Adipocyte (in vitro differentiated cells): ENCODE data around the gene SPECC1.
"Not testable (repeated sequence)": the region's sequence is repeated elsewhere in the genome, so short reads cannot be mapped to it uniquely, and the experiment has no call there.

Experiments used
- DNase-seq: peaks from one replicate; pipeline ENCODE4 v3.0.0-alpha.2; 2015; ENCODE audit warnings: low read depth
- H3K27me3 ChIP-seq: replicated peaks from 2 replicates; pipeline ENCODE4 v1.7.0; 2013; ENCODE audit warnings: mild to moderate bottlenecking, low read length, moderate library complexity; ENCODE audit not compliant: control insufficient read depth, insufficient read depth
- H3K36me3 ChIP-seq: 2 replicates; pipeline ENCODE4 v1.7.0; 2013; ENCODE audit warnings: low read length, mild to moderate bottlenecking, moderate library complexity; ENCODE audit not compliant: control insufficient read depth, insufficient read depth, severe bottlenecking
- H3K4me1 ChIP-seq: 2 replicates; pipeline ENCODE4 v1.7.0; 2013; ENCODE audit warnings: mild to moderate bottlenecking, low read length, moderate library complexity; ENCODE audit not compliant: control insufficient read depth, insufficient read depth
- H3K4me3 ChIP-seq: 2 replicates; pipeline ENCODE4 v1.7.0; 2013; ENCODE audit warnings: mild to moderate bottlenecking, low read length, moderate library complexity
- H3K9ac ChIP-seq: 2 replicates; pipeline ENCODE4 v1.7.0; 2013; ENCODE audit warnings: mild to moderate bottlenecking, low read length, moderate library complexity
- H3K9me3 ChIP-seq: 2 replicates; pipeline ENCODE4 v1.7.0; 2013; ENCODE audit warnings: mild to moderate bottlenecking, low read length, moderate library complexity; ENCODE audit not compliant: control insufficient read depth

SPECC1 gene

DNA sequence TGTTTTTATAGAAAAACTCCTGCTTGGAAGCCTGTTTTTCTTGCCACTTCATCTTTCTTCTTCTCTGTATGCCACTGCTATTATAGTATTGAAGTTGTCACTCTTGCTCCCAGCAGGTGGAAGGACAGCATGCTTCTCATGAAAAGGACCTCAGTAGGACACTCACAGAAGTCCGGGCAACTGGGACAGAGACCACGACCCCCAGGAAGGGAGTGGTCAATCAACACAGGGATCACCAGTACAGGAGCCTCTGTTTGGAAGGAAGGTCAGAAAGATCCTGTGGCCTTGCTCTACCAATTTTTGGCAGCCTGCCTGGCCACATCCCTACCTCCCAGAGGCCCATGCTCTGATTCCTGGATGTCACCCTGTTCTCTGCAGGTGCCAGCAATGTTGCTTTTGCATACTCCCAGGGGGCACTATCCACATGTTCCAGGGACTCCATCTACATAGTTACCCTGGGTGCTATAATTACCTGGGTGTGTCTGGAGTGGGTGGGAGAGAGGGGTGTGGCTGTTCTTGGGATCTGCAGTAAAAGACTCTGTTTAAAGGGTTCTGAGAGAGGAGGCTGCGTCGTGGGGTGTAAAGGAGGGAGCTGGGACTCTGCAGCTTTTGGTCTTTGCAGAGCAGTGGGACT lies 17.8 kb upstream of the SPECC1 start:
- no peaks in the 10 kb centered on the region for H3K27me3 ChIP-seq
- no peaks in the 10 kb centered on the region for H3K9me3 ChIP-seq
- no peak overlapping the region for H3K4me3 ChIP-seq
- no peak for DNase-seq
- H3K9ac ChIP-seq: no peak overlapping the region
- H3K4me1 ChIP-seq: no peaks in the 10 kb centered on the region
- H3K36me3 ChIP-seq: no peaks in the 10 kb centered on the region

DNA sequence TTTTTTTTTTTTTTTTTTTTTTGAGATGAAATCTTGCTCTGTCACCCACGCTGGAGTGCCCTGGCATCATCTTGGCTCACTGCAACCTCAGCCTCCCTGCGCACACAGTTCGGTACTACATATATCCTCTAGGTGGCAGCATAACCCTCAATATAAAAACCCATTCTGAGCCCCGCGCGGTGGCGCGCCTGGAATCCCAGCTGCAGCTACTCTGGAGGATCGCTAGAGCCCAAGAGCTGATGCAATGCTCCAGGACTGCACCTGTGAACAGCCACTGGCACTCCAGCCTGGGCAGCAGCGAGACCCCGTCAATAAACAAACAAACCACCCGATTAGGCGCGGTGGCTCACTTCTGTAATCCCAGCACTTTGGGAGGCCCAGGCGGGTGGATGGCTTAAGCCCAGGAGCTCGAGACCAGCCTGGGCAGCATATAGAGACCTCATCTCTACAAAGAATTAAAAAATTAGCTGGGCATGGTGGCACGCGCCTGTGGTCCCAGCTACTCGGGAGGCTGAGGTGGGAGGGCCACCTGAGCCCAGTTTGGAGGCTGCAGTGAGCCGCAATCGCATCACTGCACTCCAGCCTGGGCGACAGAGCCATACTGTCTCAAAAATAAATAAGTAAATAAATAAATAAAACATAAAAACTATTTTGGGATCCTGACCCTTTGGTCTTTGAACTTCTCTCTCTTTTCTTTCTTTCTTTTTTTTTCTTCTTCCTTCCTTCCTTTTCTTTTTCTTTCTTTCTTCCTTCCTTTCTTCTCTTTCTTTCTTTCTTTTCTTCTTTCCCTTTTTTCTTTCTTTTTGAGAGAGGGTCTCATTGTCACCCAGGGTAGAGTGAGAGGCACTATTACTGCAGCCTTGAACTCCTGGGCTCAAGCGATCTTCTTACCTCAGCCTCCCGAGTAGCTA lies 16.1 kb upstream of the SPECC1 start:
- H3K4me3 ChIP-seq: no peak overlapping the region
- H3K9me3 ChIP-seq: no peaks in the 10 kb centered on the region
- no peak overlapping the region for H3K9ac ChIP-seq
- H3K36me3 ChIP-seq: no peaks in the 10 kb centered on the region
- DNase-seq: peak; percentile 98
- H3K27me3 ChIP-seq: peaks cover 6% of the 10 kb centered on the region
- H3K4me1 ChIP-seq: no peaks in the 10 kb centered on the region

DNA sequence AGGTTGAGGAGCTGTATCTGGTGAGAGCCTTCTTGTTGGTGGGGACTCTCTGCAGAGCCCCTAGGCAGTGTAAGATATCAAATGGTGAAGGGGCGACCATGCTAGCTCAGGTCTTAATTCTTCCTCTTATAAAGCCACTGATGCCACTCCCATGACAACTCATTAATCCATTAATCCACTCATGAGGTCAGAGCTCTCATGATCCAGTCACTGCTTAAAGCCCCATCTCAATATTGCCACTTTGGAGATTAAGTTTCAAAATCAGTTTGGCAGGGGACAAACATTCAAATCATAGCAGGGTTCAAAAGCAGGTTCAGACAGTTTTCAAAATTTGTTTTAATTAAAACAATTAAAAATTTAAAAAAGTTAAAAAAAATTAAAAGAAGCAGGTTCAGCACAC lies 13.1 kb upstream of the SPECC1 start:
- Histone ChIP-seq H3K9ac (no peak overlapping the region), H3K4me1 (no peaks in the 10 kb centered on the region), H3K4me3 (no peak overlapping the region), H3K36me3 (no peaks in the 10 kb centered on the region), H3K27me3 (peaks cover 14% of the 10 kb centered on the region), H3K9me3 (no peaks in the 10 kb centered on the region)
- no peak for DNase-seq

DNA sequence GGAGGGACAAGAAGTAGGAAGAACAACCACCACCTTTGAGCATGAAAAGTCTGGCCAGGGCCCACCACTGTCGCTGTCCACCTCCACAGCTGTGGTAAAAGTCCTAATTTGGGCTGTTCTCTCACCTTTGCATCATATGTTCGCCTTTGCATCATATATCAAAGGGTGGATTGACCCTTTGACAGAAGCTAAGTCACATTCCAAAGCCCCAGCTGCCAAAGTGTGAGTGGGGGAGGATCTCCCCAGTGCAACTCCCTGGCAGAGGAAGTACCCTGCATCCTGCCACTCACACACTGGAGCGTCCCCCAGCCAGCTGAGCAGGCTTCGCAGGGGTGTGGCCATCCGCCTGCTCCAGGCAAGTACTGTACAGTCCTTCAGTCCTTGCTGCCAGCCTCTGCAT lies 12.7 kb upstream of the SPECC1 start:
- Histone ChIP-seq H3K9me3 (no peaks in the 10 kb centered on the region), H3K27me3 (peaks cover 14% of the 10 kb centered on the region), H3K4me1 (no peaks in the 10 kb centered on the region), H3K9ac (no peak overlapping the region), H3K4me3 (no peak overlapping the region), H3K36me3 (no peaks in the 10 kb centered on the region)
- no peak for DNase-seq

DNA sequence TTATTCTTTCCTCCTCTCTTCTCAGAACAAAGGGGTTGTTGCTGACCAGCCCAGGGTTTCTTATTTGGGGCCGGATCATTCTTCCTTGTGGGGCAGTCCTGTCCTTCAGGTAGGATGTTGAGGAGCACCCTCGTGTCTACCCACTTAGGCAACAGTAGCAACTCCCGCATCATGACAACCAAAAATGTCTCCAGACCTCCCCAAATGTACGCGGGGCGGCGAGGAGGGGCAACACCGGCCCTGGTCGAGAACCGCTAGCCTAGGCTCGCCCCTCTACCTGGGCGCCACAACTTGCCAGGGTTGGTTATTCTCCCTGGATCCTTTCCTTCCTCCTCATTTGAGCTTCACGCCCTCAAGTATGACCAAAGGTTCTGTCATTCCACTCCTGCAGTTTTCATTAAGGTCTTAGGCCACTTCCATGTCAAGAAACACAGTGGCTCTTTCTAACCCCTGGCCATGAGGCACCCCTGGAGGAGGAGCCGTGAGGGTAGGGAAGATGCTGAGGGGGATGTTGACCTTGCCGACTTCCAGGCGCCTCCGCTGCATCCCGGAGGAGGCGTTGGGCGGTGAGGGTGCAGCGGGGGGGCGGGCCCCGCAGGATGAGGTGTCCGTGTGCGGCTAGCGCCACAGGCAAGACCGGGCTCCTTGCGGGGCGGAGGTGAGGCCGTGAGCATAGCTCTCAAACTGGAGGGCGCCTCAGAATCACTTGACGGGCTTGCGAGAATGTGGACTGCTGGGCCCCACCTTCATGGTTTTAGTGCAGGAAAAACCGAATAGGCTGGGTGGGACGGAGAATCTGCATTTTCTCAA lies 712 bp upstream of the SPECC1 start:
- Histone ChIP-seq H3K9ac (peak overlapping the region; percentile 74), H3K36me3 (no peaks in the 10 kb centered on the region), H3K4me3 (peak overlapping the region; percentile 85), H3K4me1 (peaks cover 9% of the 10 kb centered on the region), H3K9me3 (no peaks in the 10 kb centered on the region), H3K27me3 (peaks cover 9% of the 10 kb centered on the region)
- peak; percentile 54 for DNase-seq

DNA sequence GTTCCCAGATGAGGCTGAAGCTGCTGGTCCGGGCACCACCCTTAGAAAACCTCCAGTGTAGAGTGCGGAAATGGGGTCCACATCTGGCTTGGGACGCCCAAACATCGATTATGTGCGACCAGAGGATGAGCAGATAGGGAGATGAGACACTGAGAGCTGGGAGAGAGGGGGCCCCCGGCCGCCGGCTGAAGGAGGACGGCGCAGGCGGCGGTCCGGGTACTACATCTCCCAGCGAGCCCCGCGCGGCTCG lies 182 bp upstream of the SPECC1 start:
- H3K36me3 ChIP-seq: no peaks in the 10 kb centered on the region
- no peak for DNase-seq
- peaks cover 9% of the 10 kb centered on the region for H3K27me3 ChIP-seq
- H3K4me1 ChIP-seq: peaks cover 9% of the 10 kb centered on the region
- H3K9ac ChIP-seq: peak overlapping the region; percentile 74
- H3K4me3 ChIP-seq: peak overlapping the region; percentile 85
- H3K9me3 ChIP-seq: no peaks in the 10 kb centered on the region

DNA sequence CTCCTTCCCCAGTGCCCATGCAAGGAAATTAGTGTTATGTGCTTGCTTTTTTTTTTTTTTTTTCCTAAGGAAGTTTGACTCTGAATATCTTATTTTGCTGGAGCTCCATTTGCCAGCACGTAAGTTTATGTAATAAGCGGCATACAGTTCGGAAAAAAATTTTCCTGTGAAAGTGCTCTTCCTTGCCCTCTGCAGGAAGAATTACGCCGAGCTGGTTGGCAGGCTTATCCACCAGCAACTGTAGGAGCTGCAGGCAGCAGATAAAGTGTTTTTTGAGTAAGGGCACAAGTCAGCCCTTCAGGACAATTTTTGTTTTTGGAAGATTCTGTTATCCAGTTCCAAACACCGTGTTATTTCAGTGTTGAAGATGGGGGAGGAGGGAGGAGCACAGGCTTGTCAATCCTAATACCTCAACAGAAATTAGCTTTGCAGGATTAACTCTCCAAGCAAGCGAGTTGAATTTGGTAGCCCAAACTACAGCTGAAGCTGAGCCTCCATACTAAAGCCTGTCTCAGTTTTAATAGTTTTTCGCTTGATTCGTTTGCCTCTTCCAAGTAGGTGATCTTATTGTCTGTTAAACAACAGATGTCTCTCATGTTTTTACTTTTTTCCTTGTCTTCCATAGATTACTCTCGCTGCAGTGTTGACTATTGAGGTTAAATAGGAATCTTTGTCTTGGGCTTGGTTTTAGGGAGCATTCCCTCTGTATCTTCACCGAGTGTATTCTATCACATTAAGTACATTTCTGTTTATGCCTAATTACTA lies 1.1 kb downstream of the SPECC1 start:
- H3K9me3 ChIP-seq: no peaks in the 10 kb centered on the region
- no peaks in the 10 kb centered on the region for H3K36me3 ChIP-seq
- H3K4me1 ChIP-seq: peaks cover 9% of the 10 kb centered on the region
- peak overlapping the region; percentile 62 for H3K9ac ChIP-seq
- H3K4me3 ChIP-seq: peak overlapping the region; percentile 85
- DNase-seq: peak; percentile 80
- peaks cover 7% of the 10 kb centered on the region for H3K27me3 ChIP-seq

DNA sequence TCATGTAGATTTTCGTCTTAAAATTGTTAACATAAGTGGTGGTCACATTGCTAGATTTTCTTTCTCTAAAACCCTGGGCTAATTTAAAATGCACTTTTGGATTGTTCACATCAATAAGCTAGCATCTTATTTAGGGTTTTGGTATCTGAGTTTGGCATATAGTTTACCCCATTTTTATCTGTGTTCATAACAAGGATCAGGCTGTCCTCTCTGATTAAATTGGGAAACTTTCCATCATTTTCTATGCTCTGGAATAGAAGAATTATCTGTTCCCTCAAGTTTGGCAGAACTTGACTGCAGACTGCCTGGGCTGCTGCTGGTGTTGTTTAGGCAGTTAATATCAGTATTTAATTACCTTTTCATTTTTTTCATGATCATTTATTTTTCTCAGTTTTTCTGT lies 1.8 kb downstream of the SPECC1 start:
- Histone ChIP-seq H3K27me3 (peaks cover 7% of the 10 kb centered on the region), H3K4me3 (no peak overlapping the region), H3K4me1 (peaks cover 9% of the 10 kb centered on the region), H3K9me3 (no peaks in the 10 kb centered on the region), H3K36me3 (no peaks in the 10 kb centered on the region), H3K9ac (no peak overlapping the region)
- no peak for DNase-seq

DNA sequence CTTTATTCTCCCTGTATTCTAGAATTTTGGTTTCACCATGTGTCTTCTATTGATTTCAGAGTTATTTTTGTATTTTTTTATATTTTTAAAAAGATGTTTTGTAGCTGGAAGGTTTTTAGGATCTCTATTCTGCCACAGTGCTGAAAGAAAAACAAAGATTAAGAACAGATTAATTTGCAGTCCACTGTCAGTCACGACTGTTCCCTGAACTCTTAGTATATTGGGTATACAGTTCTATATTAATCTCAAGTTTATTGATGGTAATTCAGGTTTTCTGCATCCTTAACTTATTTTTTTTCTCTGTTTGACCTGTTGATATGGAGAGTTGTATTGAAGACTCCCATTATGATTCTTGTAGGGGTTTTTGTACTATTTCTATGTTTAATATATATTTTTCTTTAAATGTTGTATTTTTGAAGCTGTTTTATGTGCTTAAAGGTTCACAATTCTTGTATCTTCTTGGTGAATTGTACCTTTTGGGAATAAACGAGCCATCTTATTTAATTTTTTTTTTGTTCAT lies 2.9 kb downstream of the SPECC1 start:
- no peak overlapping the region for H3K4me3 ChIP-seq
- peaks cover 9% of the 10 kb centered on the region for H3K4me1 ChIP-seq
- no peaks in the 10 kb centered on the region for H3K36me3 ChIP-seq
- no peaks in the 10 kb centered on the region for H3K9me3 ChIP-seq
- no peak for DNase-seq
- H3K27me3 ChIP-seq: peaks cover 3% of the 10 kb centered on the region
- H3K9ac ChIP-seq: no peak overlapping the region

DNA sequence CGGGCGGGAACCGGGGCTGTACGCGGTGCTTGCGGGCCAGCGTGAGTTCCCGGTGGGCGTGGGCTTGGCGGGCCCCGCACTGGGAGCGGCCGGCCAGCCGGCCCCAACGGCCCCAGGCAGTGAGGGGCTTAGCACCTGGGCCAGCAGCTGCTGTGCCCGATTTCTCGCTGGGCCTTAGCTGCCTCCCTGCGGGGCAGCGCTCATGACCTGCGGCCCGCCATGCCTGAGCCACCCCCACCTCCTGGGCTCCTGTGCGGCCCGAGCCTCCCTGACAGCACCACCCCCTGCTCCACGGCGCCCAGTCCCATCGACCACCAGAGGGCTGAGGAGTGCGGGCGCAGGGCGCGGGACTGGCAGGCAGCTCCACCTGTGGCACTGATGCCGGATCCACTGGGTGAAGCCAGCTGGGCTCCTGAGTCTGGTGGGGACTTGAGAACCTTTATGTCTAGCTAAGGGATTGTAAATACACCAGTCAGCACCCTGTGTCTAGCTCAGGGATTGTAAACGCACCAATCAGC lies 7.4 kb downstream of the SPECC1 start:
- H3K9ac ChIP-seq, H3K4me3 ChIP-seq, H3K27me3 ChIP-seq, H3K4me1 ChIP-seq, H3K36me3 ChIP-seq, DNase-seq, H3K9me3 ChIP-seq: not testable (repeated sequence)
